Mucosa of gallbladder (tissue), 1 donor: ENCODE results near the gene CTNS. TPM values are rescaled to one million over a fixed set of nuclear protein-coding genes. Genes with fewer than 3 reads are reported as not detected.

ENCODE experiments used
- total RNA-seq: library from RNA; stranded (reverse); gene quantifications from one replicate; pipeline ENCODE4 v1.2.1, GENCODE V29; 2021
- donor health status: DM: no; HTN: no; CAD: no.

CTNS gene
- total RNA-seq, 1 donor from 2014 or later: 13.4 TPM

Other genes with a start within 250 kb of the CTNS start
- not detected for gene OR1E1, start 238.3 kb upstream of the CTNS start, total RNA-seq
- gene OR3A3, start 225.4 kb upstream of the CTNS start, total RNA-seq: not detected
- not detected for gene OR1E2, start 202.9 kb upstream of the CTNS start, total RNA-seq
- gene SPATA22, start 164.9 kb upstream of the CTNS start, total RNA-seq: 0.32 TPM
- gene ASPA, start 160.8 kb upstream of the CTNS start, total RNA-seq: 2.4 TPM
- 5.7 TPM for gene TRPV3, start 78.9 kb upstream of the CTNS start, total RNA-seq
- gene TRPV1, start 27.3 kb upstream of the CTNS start, total RNA-seq: 6.4 TPM
- gene SHPK, start 510 bp upstream of the CTNS start, total RNA-seq: 14.5 TPM
- 158 TPM for gene TAX1BP3, start 31.8 kb downstream of the CTNS start, total RNA-seq
- 35.7 TPM for gene EMC6, start 32.1 kb downstream of the CTNS start, total RNA-seq
- gene P2RX5, start 59.4 kb downstream of the CTNS start, total RNA-seq: 2.0 TPM
- gene HASPIN, start 87.1 kb downstream of the CTNS start, total RNA-seq: 0.32 TPM
- gene ITGAE, start 164.4 kb downstream of the CTNS start, total RNA-seq: 21.2 TPM
- 39.0 TPM for gene NCBP3, start 209.5 kb downstream of the CTNS start, total RNA-seq